ENCODE results near the gene MIDN.

MIDN gene

DNA sequence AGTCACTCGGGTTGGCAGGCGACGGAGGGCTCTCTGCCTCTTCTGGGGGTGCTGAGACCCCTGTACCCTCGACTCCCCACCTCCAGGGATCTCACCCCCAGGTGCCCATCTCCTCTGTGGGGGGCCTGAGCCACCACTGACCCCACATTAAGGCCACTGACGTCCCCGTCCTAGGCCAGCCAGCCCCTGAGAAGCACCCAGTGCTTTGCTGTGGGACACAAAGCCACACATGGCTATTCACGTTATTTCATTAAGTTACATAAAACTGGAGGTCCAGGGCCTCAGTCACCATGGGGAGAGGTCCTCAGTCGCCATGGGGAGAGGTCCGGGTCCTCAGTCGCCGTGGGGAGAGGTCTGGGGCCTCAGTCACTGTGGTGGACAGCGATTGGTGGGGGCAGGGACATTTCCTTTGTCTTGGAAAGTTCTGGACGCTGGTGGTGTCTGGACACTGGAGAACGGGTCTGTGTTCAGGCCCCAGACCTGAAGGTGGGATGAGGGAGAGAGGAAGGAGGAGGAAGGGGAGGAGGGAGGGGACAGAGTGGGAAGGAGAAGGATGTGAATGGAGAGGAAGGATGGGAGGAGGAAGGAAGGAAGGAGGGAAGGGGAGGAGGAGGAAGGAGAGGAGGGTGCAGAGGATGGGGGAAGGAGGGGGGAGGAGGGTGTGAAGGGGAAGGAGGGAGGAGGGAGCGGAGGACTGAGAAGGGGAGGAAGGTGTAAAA lies 33.3 kb downstream of the MIDN start:
- Mint-ChIP-seq H3K27ac (peak overlapping the region; percentile 77 to 86), H3K9me3 (no peaks in the 10 kb centered on the region), H3K4me3 (no peak overlapping the region), H3K27me3 (peaks cover 19 to 23% of the 10 kb centered on the region in 2 donors), H3K36me3 (ENCODE audit: insufficient read depth) (peaks cover 30% of the 10 kb centered on the region), H3K4me1 (ENCODE audit: low read depth in 2 of 2) (peaks cover 11 to 21% of the 10 kb centered on the region in 2 donors)
- DNase-seq = no peak
- no peak for ATAC-seq (replicated peaks)

DNA sequence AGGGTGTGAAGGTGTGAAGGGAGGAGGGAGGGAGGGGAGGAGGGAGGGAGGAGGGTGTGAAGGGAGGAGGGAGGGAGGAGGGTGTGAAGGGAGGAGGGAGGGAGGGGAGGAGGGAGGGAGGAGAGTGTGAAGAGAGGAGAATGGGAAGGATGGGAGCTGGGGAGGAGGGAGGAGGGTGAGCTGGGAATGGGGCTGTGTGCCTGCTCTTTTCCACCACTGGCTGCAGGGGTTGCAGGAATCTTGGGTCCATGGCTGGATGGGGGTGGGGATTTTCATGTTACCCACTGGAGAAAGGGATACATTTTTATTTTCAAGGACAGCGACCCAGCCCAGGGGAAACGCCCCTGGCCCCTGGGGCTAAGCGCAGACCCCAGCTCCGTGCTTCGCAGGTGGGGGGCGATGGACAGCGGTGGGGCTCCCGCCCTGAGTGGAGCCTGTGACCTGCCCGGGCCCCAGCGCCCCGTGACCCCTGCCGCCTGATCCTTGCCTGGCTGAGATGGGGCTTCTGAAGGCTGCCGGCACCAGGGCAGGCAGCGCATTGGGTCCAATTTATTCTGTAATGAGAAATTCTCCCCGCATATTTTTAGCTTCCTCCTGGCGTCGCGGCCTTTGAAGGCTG lies 34.3 kb downstream of the MIDN start:
- ATAC-seq (replicated peaks) = no peak
- peaks cover 21% of the 10 kb centered on the region for H3K36me3 Mint-ChIP-seq (ENCODE audit: insufficient read depth)
- H3K27ac Mint-ChIP-seq = no peak overlapping the region
- DNase-seq = no peak
- no peaks in the 10 kb centered on the region for H3K9me3 Mint-ChIP-seq
- H3K4me3 Mint-ChIP-seq = no peak overlapping the region
- H3K27me3 Mint-ChIP-seq = peaks cover 20 to 28% of the 10 kb centered on the region in 2 donors
- H3K4me1 Mint-ChIP-seq (ENCODE audit: low read depth in 2 of 2) = peaks cover 7 to 19% of the 10 kb centered on the region in 2 donors

DNA sequence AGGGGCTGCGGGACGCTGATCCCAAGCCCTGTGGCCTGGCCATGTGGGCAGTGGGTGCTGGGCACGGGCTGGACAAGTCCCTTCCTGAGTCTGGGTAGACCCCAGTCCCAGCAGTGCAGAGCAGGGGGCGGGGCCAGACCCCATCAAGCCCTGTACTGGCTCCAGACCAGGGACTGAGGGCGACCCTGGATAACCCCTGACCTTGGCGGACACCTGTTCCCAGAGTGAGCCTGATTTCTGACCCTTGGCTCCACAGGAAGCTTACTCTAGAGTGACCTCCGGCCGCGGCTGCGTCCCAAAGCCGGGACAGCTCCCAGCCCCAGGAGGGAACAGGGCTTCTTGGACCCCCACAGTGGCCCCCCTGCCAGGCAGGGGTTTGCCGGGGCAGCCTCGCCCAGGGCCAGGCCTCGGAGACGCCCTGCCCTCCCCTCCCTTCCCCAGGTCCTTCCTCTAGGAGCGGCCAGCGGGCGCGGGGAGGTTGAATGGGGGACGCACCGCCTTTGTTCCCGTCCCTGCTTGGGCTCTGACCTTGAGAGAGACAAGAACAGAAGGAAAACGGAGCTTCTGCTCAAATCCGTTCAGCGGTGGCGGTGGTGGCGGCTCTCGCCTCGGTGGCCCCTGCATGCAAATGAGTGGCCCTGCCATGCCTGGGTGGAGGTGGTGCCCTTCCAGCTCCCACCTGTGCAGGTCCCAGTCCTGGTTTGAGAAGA lies 35.0 kb downstream of the MIDN start:
- Mint-ChIP-seq H3K27ac (no peak overlapping the region), H3K9me3 (no peaks in the 10 kb centered on the region), H3K4me1 (ENCODE audit: low read depth in 2 of 2) (peaks cover 7 to 20% of the 10 kb centered on the region in 2 donors), H3K4me3 (no peak overlapping the region), H3K27me3 (peaks cover 20 to 35% of the 10 kb centered on the region in 2 donors), H3K36me3 (ENCODE audit: insufficient read depth) (peaks cover 15% of the 10 kb centered on the region)
- DNase-seq (no peak), ATAC-seq (replicated peaks) (no peak)

DNA sequence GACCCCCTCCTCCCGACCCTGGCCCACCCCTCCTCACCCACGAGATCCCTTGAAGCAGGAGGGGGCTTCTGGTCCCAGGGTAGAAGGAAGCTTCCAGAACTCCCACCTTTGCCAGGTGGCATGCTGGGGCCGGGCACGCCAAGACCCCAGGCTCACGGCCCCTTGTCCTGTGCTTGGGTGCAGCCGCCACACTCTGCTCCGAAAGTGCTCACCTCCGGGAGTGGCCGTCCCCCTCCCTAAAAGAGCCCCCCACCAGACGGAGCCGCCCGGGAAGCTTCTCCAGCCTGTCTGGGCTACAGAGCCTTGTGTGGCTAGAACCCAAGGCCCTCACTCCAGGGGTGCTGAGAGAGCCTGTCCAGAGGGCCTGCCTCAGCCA lies 35.5 kb downstream of the MIDN start:
- ATAC-seq (replicated peaks) (no peak), DNase-seq (no peak)
- Mint-ChIP-seq H3K4me1 (ENCODE audit: low read depth in 2 of 2) (peaks cover 7 to 20% of the 10 kb centered on the region in 2 donors), H3K27me3 (peaks cover 20 to 40% of the 10 kb centered on the region in 2 donors), H3K4me3 (peak overlapping the region; percentile 37 to 54), H3K27ac (no peak overlapping the region), H3K9me3 (no peaks in the 10 kb centered on the region), H3K36me3 (ENCODE audit: insufficient read depth) (peaks cover 14% of the 10 kb centered on the region)

DNA sequence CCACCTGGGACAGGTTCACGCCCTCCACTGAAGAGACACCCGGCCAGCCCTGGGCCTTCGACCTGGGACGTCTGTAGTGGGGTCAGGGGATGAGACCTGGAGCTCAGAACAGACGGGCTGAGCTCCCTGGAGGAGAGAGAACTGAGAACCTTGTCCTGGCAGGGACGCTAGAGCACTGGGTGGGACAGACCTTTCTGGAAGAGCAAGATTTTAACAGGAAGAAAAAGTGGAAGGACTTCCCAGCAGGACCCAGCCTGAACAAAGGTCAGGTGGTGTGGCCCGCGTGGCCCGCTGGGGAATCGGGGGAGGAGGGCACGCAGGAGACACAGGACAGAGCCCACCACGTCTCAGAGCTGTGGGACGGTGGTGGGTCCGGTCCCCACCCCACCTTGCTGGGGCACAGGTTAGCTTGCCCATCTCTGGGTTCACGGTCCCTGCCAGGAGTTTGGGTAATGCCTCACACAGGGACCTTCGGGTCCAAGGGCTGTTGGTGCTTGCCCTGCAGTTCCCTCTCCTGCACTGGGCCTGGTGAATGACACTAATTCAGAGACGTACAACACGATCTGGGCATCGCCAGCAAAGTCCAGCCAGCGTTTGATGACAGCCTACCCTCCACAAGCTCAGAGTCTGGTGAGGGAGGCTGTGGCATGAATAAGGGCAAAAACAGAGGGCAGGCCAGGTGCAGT lies 36.1 kb downstream of the MIDN start:
- Mint-ChIP-seq H3K9me3 (no peaks in the 10 kb centered on the region), H3K4me1 (ENCODE audit: low read depth in 2 of 2) (peaks cover 7 to 20% of the 10 kb centered on the region in 2 donors), H3K27me3 (peaks cover 20 to 46% of the 10 kb centered on the region in 2 donors), H3K36me3 (ENCODE audit: insufficient read depth) (peaks cover 11% of the 10 kb centered on the region), H3K27ac (no peak overlapping the region), H3K4me3 (peak overlapping the region; percentile 54)
- no peak for ATAC-seq (replicated peaks)
- no peak for DNase-seq

DNA sequence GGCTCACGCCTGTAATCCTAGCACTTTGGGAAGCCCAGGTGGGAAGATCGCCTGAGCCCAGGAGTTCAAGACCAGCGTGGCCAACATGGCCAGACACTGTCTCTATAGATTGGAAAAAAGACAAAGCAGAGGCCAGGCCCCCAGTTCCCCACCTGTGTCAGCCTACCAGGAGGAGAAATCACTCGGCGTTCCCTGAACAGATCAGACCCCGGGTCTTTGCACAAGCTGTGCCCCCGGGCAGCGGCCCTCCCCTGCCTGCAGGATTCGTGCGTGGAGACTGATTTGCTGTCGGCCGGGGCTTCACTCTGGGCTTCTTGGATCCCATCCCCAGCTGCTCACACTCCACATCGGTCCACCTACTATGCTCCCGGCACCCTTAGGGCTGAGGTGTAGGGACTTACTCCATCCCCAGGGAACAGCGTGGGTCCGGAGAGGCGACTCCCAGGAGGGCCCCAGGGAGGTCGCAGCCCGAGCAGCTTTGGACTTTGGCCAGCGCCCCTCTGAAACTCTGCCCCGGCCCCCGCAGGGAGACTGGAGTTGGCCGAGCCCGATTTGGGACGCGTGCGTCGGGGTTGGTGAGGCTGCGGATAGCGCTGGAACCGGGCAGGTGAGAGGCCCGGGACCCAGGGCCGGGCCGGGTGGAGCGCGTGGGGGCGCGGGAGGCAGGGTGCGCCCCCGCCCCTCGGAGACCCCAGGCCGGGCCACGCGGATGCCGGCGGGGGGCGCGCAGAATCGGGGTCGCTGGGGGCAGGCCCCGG lies 36.8 kb downstream of the MIDN start:
- Mint-ChIP-seq H3K4me1 (ENCODE audit: low read depth in 2 of 2) (peaks cover 4 to 14% of the 10 kb centered on the region in 2 donors), H3K4me3 (peak overlapping the region; percentile 54), H3K36me3 (ENCODE audit: insufficient read depth) (peaks cover 4% of the 10 kb centered on the region), H3K27ac (no peak overlapping the region), H3K9me3 (no peaks in the 10 kb centered on the region), H3K27me3 (peaks cover 20 to 53% of the 10 kb centered on the region in 2 donors)
- DNase-seq (no peak), ATAC-seq (replicated peaks) (no peak)

DNA sequence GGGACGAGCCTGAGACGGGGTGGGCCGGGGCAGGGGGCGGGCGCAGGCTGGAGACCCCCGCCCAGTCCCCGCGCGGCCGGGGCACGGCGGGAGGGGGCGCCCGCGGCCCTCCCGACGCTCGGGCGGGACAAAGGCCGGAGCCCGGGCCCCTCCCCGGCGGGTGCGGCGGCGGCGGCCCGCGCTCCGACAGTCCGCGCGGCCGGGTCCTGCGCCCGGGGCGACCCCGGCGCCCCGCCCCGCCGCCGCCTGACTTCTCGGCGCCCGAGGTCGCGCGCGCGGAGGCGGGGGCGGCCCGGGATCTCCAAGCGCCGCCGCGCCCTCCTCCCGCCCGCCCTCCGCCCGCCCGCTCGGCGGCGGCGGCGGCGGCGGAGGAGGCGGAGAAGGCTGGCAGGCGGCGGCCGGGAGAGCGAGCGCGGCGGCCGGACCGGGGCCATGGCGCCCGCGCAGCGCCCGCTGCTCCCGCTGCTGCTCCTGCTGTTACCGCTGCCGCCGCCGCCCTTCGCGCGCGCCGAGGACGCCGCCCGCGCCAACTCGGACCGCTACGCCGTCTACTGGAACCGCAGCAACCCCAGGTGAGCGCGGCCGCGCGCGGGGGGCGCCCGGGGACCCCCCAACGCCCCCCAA lies 37.5 kb downstream of the MIDN start, which contains the start of gene EFNA2:
EFNA2 (plus strand) TSS at position 137 of the 624 bp plus-strand sequence; CDS start at position 433, 296 bp downstream.
- Mint-ChIP-seq H3K4me3 (peak within 1 kb of the TSS; percentile 74 to 79), H3K36me3 (ENCODE audit: insufficient read depth) (peaks cover 3% of the 10 kb centered on the region), H3K9me3 (no peaks in the 10 kb centered on the region), H3K4me1 (ENCODE audit: low read depth in 2 of 2) (peaks cover 4 to 12% of the 10 kb centered on the region in 2 donors), H3K27ac (no peak within 1 kb of the TSS), H3K27me3 (peaks cover 20 to 56% of the 10 kb centered on the region in 2 donors)
- ATAC-seq (replicated peaks) (peak; percentile 26), DNase-seq (no peak)

DNA sequence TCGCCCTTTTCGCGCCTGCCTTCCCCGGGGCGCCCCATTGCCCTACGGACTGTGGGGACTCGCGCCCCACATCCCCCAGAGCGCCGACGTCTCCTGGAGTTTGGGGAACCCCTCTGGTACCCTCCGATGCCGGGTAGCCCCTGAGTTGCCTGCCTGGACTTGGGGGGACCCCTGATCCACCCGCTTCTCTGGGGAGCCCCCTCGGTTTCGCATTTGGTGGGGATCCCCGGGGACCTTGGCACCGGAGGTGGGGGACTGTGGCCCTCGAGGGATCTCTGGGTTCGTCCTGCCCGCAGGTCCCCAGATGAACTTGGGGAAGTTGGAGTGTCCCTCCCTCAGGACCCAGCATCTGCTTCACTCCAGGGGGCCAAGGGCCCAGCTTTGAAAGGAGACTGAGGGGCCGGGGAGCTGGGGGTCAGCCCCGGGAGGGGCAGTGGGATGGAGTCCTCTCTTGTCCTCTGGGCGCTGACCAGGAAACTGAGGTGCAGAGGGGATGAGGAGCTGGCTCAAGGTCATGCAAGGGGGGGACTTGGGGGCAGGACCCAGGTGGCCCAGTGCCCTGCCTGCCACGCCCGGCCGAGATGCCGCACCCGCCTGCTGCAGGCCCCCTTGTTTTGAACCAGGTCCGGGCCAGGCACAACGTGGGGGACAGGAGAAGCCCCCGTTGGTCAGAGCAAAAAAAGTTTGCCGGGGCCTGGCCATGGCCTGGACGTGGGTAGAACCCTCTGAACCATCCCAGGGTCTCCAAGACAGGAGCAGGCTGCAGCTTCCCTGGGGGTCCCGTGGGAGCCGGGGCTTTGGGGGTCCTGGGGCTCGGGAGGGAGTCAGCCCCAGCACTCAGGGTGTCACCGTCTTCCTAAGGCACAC lies 38.3 kb downstream of the MIDN start:
- no peak for ATAC-seq (replicated peaks)
- Mint-ChIP-seq H3K27ac (no peak overlapping the region), H3K27me3 (peaks cover 20 to 56% of the 10 kb centered on the region in 2 donors), H3K36me3 (ENCODE audit: insufficient read depth) (peaks cover 1% of the 10 kb centered on the region), H3K9me3 (no peaks in the 10 kb centered on the region), H3K4me3 (peak overlapping the region; percentile 74 to 79), H3K4me1 (ENCODE audit: low read depth in 2 of 2) (peaks cover 1 to 9% of the 10 kb centered on the region in 2 donors)
- no peak for DNase-seq

DNA sequence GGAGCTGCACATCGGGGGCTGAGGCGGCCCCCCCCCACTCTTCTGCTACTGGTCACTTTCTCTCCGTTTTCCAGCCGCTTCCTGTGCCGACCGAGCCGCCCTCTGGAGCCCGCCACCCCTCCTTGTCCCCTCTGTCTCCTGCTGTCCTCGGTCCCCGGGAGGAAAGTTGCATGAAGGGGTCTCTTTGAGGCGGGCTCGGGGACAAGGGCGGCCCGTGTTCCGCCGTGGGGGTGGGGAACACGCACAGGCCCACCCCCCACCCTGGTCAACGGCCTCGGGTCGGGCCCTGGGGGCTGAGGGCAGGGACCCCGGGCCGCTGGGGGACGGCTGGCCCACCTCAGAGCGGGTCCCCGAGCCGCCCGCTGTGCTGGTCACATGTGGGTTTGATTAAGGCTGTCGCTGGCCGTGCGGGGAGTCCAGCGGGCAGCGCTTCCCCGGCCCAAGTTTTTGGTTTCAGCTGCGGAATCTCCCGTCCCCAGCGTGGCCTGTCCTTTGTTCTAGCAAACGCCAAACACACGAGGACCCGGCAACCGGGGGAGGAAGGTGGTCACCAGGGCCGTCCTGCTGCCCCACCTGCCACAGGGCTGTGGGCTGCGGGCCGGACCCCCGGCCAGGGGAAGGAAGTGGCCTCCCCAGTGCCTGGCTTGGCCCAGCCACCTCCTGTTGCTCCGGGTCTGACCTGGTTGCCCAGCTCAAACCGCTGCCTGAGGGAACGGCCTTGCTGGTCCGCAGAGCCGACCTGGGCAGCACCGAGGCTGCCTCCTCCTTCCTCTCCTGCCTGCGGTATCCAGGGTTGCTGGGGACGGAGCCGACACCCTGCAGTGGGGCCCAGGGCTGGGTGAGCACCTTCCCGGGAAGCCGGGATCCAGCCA lies 39.2 kb downstream of the MIDN start:
- Mint-ChIP-seq H3K27ac (no peak overlapping the region), H3K27me3 (peaks cover 27 to 64% of the 10 kb centered on the region in 2 donors), H3K4me3 (no peak overlapping the region), H3K9me3 (no peaks in the 10 kb centered on the region), H3K4me1 (ENCODE audit: low read depth in 2 of 2) (peaks cover 4 to 9% of the 10 kb centered on the region in 2 donors), H3K36me3 (ENCODE audit: insufficient read depth) (no peaks in the 10 kb centered on the region)
- DNase-seq (no peak), ATAC-seq (replicated peaks) (no peak)

DNA sequence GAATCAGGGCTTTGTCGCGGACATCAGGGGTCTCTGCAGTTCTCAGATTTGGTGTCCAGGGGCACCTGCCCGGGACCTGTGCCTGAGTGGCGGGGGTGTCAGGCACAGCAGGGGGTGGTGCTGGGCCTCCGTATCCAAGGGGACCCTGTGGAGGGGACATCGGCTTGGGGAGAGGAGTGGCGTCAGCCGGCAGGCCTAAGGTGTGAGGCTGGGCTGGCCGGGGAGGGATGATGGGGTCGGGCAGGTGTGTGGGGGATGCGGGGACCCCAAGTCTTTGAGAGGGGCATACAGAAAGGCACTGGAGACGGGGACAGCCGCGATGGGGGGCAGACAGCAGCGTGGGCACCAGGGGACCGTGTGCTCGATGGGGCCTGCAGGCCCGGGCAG lies 39.8 kb downstream of the MIDN start:
- no peak overlapping the region for H3K4me3 Mint-ChIP-seq
- no peaks in the 10 kb centered on the region for H3K36me3 Mint-ChIP-seq (ENCODE audit: insufficient read depth)
- H3K27me3 Mint-ChIP-seq = peaks cover 30 to 69% of the 10 kb centered on the region in 2 donors
- ATAC-seq (replicated peaks) (no peak), DNase-seq (no peak)
- H3K4me1 Mint-ChIP-seq (ENCODE audit: low read depth in 2 of 2) = peaks cover 4 to 9% of the 10 kb centered on the region in 2 donors
- no peaks in the 10 kb centered on the region for H3K9me3 Mint-ChIP-seq
- no peak overlapping the region for H3K27ac Mint-ChIP-seq

Data from effector memory CD8-positive, alpha-beta T cell (primary cell).